Body of pancreas (tissue), 4 donors: ENCODE data around the gene SEC14L1. TPM values are rescaled to one million over a fixed set of nuclear protein-coding genes. Genes with fewer than 3 reads are reported as not detected.

Source experiments
- ATAC-seq: fragments of 150-250 bp; one replicate; pipeline ENCODE4 v1.9.1; 2016
- DNase-seq, 4 donors: peaks; one replicate each; pipeline ENCODE4 v3.0.0-alpha.2; 2019
- H3K27ac ChIP-seq, 4 donors: fragments of 200-600 bp; sonication (generic); 1 replicate in 3 of 4; 2 replicates in 1 of 4; pipeline versions ENCODE4 v1.5.1 to v1.6.1; 2016 to 2019; ENCODE audit warnings: mild to moderate bottlenecking in 1 of 4, mixed read lengths in 1 of 4, moderate library complexity in 1 of 4
- H3K27me3 ChIP-seq, 2 donors: fragments of 200-600 bp; sonication (generic); one replicate each; pipeline ENCODE4 v1.6.0; 2016; ENCODE audit warnings: mild to moderate bottlenecking in 1 of 2
- H3K36me3 ChIP-seq, 2 donors: fragments of 200-600 bp; sonication (generic); replicated peaks in 1 of 2; 2 replicates each; pipeline ENCODE4 v1.5.1; 2016; ENCODE audit warnings: low read depth in 2 of 2; ENCODE audit not compliant: insufficient read depth in 1 of 2
- H3K4me1 ChIP-seq: fragments of 200-600 bp; sonication (generic); one replicate; pipeline ENCODE4 v1.6.0; 2016
- H3K4me3 ChIP-seq, 2 donors: fragments of 200-600 bp; sonication (generic); 1 replicate in 1 of 2; 2 replicates in 1 of 2; pipeline ENCODE4 v1.5.1; 2016 to 2019
- H3K9me3 ChIP-seq, 3 donors: fragments of 200-600 bp; sonication (generic); 1 replicate in 2 of 3; 2 replicates in 1 of 3; pipeline ENCODE4 v1.5.1; 2016
- CTCF ChIP-seq, 7 experiments: fragments of 450-650 bp in 4 of 7; fragments of 200-600 bp in 3 of 7; sonication (generic) in 3 of 7; IDR thresholded peaks; one replicate each; pipeline ENCODE4 v1.5.1; 2016 to 2019; ENCODE audit warnings: antibody characterized with exemption in 7 of 7
- POLR2A ChIP-seq, 3 donors: fragments of 450-650 bp; IDR thresholded peaks; one replicate each; pipeline ENCODE4 v1.6.1; 2016; ENCODE audit warnings: antibody characterized with exemption in 3 of 3, mild to moderate bottlenecking in 2 of 3
- WGBS, 2 donors: methylation state at CpG; one replicate each; pipeline ENCODE4 v1.1.5; 2017; 5-methylcytosine and 5-hydroxymethylcytosine counted together
- intact Hi-C: fragments of 100-400 bp; cut with DNase I; formaldehyde crosslinking; loops from one replicate; pipeline ENCODE4 v1.15.1; 2023
- total RNA-seq, 2 donors: library from RNA; depleted of rRNA; stranded (reverse); fragments of >200 nt; gene quantifications; one replicate each; pipeline ENCODE4 v1.1.0, GENCODE V29; 2016

The SEC14L1 gene
- total RNA-seq, 2 donors from 2014 or later, result 22.1 to 36.8 TPM

GRCh38 chr17:77184474-77184873 lies 43.7 kb downstream of the SEC14L1 start:
- WGBS, 2 donors, result 32 to 55% methylated on average over 4 of the region's 4 CpGs

GRCh38 chr17:77185137-77185536 lies 44.4 kb downstream of the SEC14L1 start:
- Histone ChIP-seq H3K9me3 (no peaks in the 10 kb centered on the region), H3K27ac (peak overlapping the region in 1 of 4 donors; percentile 9), H3K27me3 (no peaks in the 10 kb centered on the region), H3K4me1 (peaks cover 28% of the 10 kb centered on the region), H3K36me3 (no peaks in the 10 kb centered on the region), H3K4me3 (no peak overlapping the region)
- TF ChIP-seq POLR2A (IDR thresholded peaks at IDR 0.05), result no peak
- no peak for TF ChIP-seq CTCF (IDR thresholded peaks at IDR 0.05)
- DNase-seq, result no peak
- intact Hi-C loops, result no loop called here
- 37 to 49% methylated on average over 7 of the region's 7 CpGs for WGBS, 2 donors
- ATAC-seq, result peak; percentile 4

More at GRCh38 chr17:77184474-77184873, 43.7 kb downstream of the SEC14L1 start:
- H3K27me3 ChIP-seq, result no peaks in the 10 kb centered on the region
- H3K4me3 ChIP-seq, result no peak overlapping the region
- no peaks in the 10 kb centered on the region for H3K9me3 ChIP-seq
- no peak for DNase-seq
- H3K4me1 ChIP-seq, result peaks cover 28% of the 10 kb centered on the region
- intact Hi-C loops, result no loop called here
- TF ChIP-seq CTCF (IDR thresholded peaks at IDR 0.05) (no peak), POLR2A (IDR thresholded peaks at IDR 0.05) (no peak)
- no peaks in the 10 kb centered on the region for H3K36me3 ChIP-seq
- H3K27ac ChIP-seq, result no peak overlapping the region
- ATAC-seq, result no peak

- intact Hi-C loops, result no loop called here
- DNase-seq (peak in 1 of 4 donors; percentile 24), ATAC-seq (no peak)
- no peaks in the 10 kb centered on the region for H3K27me3 ChIP-seq
- 60 to 75% methylated on average over 13 of the region's 13 CpGs for WGBS, 2 donors
- no peaks in the 10 kb centered on the region for H3K36me3 ChIP-seq
- no peak overlapping the region for H3K4me3 ChIP-seq
- TF ChIP-seq CTCF (IDR thresholded peaks at IDR 0.05), result no peak
- TF ChIP-seq POLR2A (IDR thresholded peaks at IDR 0.05), result no peak
- no peak overlapping the region for H3K27ac ChIP-seq
- H3K9me3 ChIP-seq, result no peaks in the 10 kb centered on the region
- peaks cover 23% of the 10 kb centered on the region for H3K4me1 ChIP-seq
Observed at GRCh38 chr17:77186141-77186604, 45.4 kb downstream of the SEC14L1 start.

- Histone ChIP-seq H3K4me3 (no peak overlapping the region), H3K4me1 (peaks cover 23% of the 10 kb centered on the region), H3K27me3 (no peaks in the 10 kb centered on the region), H3K9me3 (no peaks in the 10 kb centered on the region), H3K36me3 (peaks cover 0 to 4% of the 10 kb centered on the region in 2 donors), H3K27ac (no peak overlapping the region)
- intact Hi-C loops, result no loop called here
- TF ChIP-seq CTCF (IDR thresholded peaks at IDR 0.05), result no peak
- TF ChIP-seq POLR2A (IDR thresholded peaks at IDR 0.05), result no peak
- ATAC-seq (no peak), DNase-seq (no peak)
- WGBS, 2 donors, result 85% methylated on average over 17 of the region's 17 CpGs
Observed at GRCh38 chr17:77188084-77189066, 47.6 kb downstream of the SEC14L1 start.
